ENCODE measurements around the gene ANO1.

The ANO1 gene

GRCh38 chr11:70142221-70142875 lies 64.2 kb downstream of the ANO1 start:
- DNase-seq, result no peak

GRCh38 chr11:70144262-70144661 lies 66.1 kb downstream of the ANO1 start:
- no peak for DNase-seq

- no peak for DNase-seq
Observed at GRCh38 chr11:70145071-70145470, 67.0 kb downstream of the ANO1 start.

GRCh38 chr11:70145841-70146240 lies 67.7 kb downstream of the ANO1 start:
- DNase-seq, result no peak

GRCh38 chr11:70146299-70146698 lies 68.2 kb downstream of the ANO1 start:
- no peak for DNase-seq

GRCh38 chr11:70146895-70147520 lies 68.9 kb downstream of the ANO1 start:
- no peak for DNase-seq

GRCh38 chr11:70147668-70148067 lies 69.6 kb downstream of the ANO1 start:
- DNase-seq, result no peak

GRCh38 chr11:70151671-70152070 lies 73.6 kb downstream of the ANO1 start:
- no peak for DNase-seq

GRCh38 chr11:70153133-70153727 lies 75.1 kb downstream of the ANO1 start:
- DNase-seq, result no peak

- no peak for DNase-seq
Observed at GRCh38 chr11:70155386-70155785, 77.3 kb downstream of the ANO1 start.

GRCh38 chr11:70156291-70157037 lies 78.3 kb downstream of the ANO1 start:
- DNase-seq, result no peak

GRCh38 chr11:70158201-70158600 lies 80.1 kb downstream of the ANO1 start:
- no peak for DNase-seq

GRCh38 chr11:70158757-70159389 lies 80.8 kb downstream of the ANO1 start:
- no peak for DNase-seq

GRCh38 chr11:70159627-70160570 lies 81.8 kb downstream of the ANO1 start:
- peak; percentile 92 for DNase-seq

GRCh38 chr11:70161043-70161625 lies 83.0 kb downstream of the ANO1 start:
- DNase-seq, result no peak

GRCh38 chr11:70164705-70165104 lies 86.6 kb downstream of the ANO1 start:
- DNase-seq, result no peak

GRCh38 chr11:70167120-70167519 lies 89.0 kb downstream of the ANO1 start:
- no peak for DNase-seq

- no peak for DNase-seq
Observed at GRCh38 chr11:70167723-70168404, 89.7 kb downstream of the ANO1 start.

- no peak for DNase-seq
Observed at GRCh38 chr11:70168405-70168754, 90.3 kb downstream of the ANO1 start.

GRCh38 chr11:70169127-70169526 lies 91.0 kb downstream of the ANO1 start:
- no peak for DNase-seq

GRCh38 chr11:70169632-70170031 lies 91.5 kb downstream of the ANO1 start:
- no peak for DNase-seq
